Natural killer cell (primary cell): Measurements from ENCODE around the gene ADA. TPM values are rescaled to one million over a fixed set of nuclear protein-coding genes. Genes with fewer than 3 reads are reported as not detected.

ENCODE experiments used
- ATAC-seq, 3 donors: fragments of 150-1000 bp in 2 of 3; fragments of 200-7000 bp in 1 of 3; cut with Tn5 transposase; 1 replicate in 1 of 3; 2 replicates in 2 of 3; pipeline ENCODE4 v1.10.0; 2021; ENCODE audit warnings: mild to moderate bottlenecking in 2 of 3, moderate library complexity in 2 of 3
- DNase-seq, 2 donors: peaks; one replicate each; pipeline versions ENCODE4 v3.0.0 to v3.0.0-alpha.2; 2013 to 2021; ENCODE audit warnings: mixed read lengths in 1 of 2
- H3K27ac ChIP-seq: one replicate; pipeline ENCODE4 v1.5.1; 2013; ENCODE audit warnings: mild to moderate bottlenecking, low read length
- H3K27me3 ChIP-seq: one replicate; pipeline ENCODE4 v1.6.1; 2013; ENCODE audit warnings: low read length; ENCODE audit not compliant: control insufficient read depth, insufficient read depth
- H3K36me3 ChIP-seq: one replicate; pipeline ENCODE4 v1.6.1; 2013; ENCODE audit warnings: low read length; ENCODE audit not compliant: control insufficient read depth, insufficient read depth
- H3K4me1 ChIP-seq: one replicate; pipeline ENCODE4 v1.6.1; 2013; ENCODE audit warnings: low read length; ENCODE audit not compliant: control insufficient read depth, insufficient read depth
- H3K4me3 ChIP-seq: one replicate; pipeline ENCODE4 v1.5.1; 2013; ENCODE audit warnings: low read length
- H3K9me3 ChIP-seq: one replicate; pipeline ENCODE4 v1.6.1; 2013; ENCODE audit warnings: low read length; ENCODE audit not compliant: control insufficient read depth, insufficient read depth
- H3K27ac Mint-ChIP-seq, 2 donors: one replicate each; pipeline ENCODE4 v1.8.0; 2022; ENCODE audit warnings: mild to moderate bottlenecking in 2 of 2, mixed read lengths in 2 of 2, moderate library complexity in 1 of 2
- H3K27me3 Mint-ChIP-seq, 2 donors: one replicate each; pipeline ENCODE4 v1.8.0; 2022; ENCODE audit warnings: low read depth in 2 of 2, mixed read lengths in 2 of 2
- H3K36me3 Mint-ChIP-seq: one replicate; pipeline ENCODE4 v1.8.0; 2022; ENCODE audit warnings: mixed read lengths
- H3K4me1 Mint-ChIP-seq, 2 donors: one replicate each; pipeline ENCODE4 v1.8.0; 2022; ENCODE audit warnings: mixed read lengths in 2 of 2
- H3K4me3 Mint-ChIP-seq: one replicate; pipeline ENCODE4 v1.8.0; 2022; ENCODE audit warnings: mild to moderate bottlenecking, moderate library complexity, mixed read lengths
- H3K9me3 Mint-ChIP-seq, 2 donors: one replicate each; pipeline ENCODE4 v1.8.0; 2022; ENCODE audit warnings: mixed read lengths in 2 of 2
- CTCF ChIP-seq: fragments of 200-600 bp; IDR thresholded peaks from one replicate; pipeline ENCODE4 v1.8.0; 2022; ENCODE audit warnings: antibody characterized with exemption
- WGBS: methylation state at CpG from one replicate; pipeline ENCODE4 v1.1.7; 2013; ENCODE audit warnings: missing lambda C conversion rate; ENCODE audit not compliant: insufficient coverage; 5-methylcytosine and 5-hydroxymethylcytosine counted together
- intact Hi-C: fragments of 100-400 bp; cut with micrococcal nuclease; formaldehyde crosslinking; loops from one replicate; pipeline ENCODE4 v1.14.2; 2022
- total RNA-seq, 4 donors: library from RNA; stranded (reverse); fragments of 120-200 nt in 1 of 4; gene quantifications; one replicate each; pipeline versions ENCODE4 v1.2.3 to v1.2.4, GENCODE V29; 2013 to 2022

ADA gene
- total RNA-seq, 3 donors from 2014 or later (not counting 1 experiment from before 2014, with no cell fraction given): 71.7 to 94.2 (median 73.9) TPM

- WGBS: 88% methylated on average over 8 of the region's 9 CpGs
- no peak for DNase-seq
- no peaks in the 10 kb centered on the region for H3K9me3 ChIP-seq
- no peak for TF ChIP-seq CTCF
- Mint-ChIP-seq H3K4me1 (peaks cover 21 to 30% of the 10 kb centered on the region in 2 donors), H3K27me3 (no peaks in the 10 kb centered on the region), H3K4me3 (peak overlapping the region; percentile 32), H3K36me3 (no peaks in the 10 kb centered on the region), H3K9me3 (no peaks in the 10 kb centered on the region), H3K27ac (peak overlapping the region; percentile 98 to 99)
- peak overlapping the region; percentile 94 for H3K27ac ChIP-seq
- no peaks in the 10 kb centered on the region for H3K27me3 ChIP-seq
- H3K36me3 ChIP-seq: peaks cover 3% of the 10 kb centered on the region
- no peak for ATAC-seq
- peaks cover 26% of the 10 kb centered on the region for H3K4me1 ChIP-seq
- intact Hi-C loops: no loop called here
- no peak overlapping the region for H3K4me3 ChIP-seq
Observed at GRCh38 chr20:44609006-44609515, 42.4 kb downstream of the ADA start.

- no peaks in the 10 kb centered on the region for H3K9me3 ChIP-seq
- H3K4me3 Mint-ChIP-seq: no peak overlapping the region
- TF ChIP-seq CTCF: no peak
- ATAC-seq: no peak
- no peaks in the 10 kb centered on the region for H3K36me3 ChIP-seq
- 88% methylated on average over 4 of the region's 5 CpGs for WGBS
- intact Hi-C loops: no loop called here
- H3K27me3 ChIP-seq: no peaks in the 10 kb centered on the region
- DNase-seq: no peak
- H3K27ac Mint-ChIP-seq: no peak overlapping the region
- H3K4me1 Mint-ChIP-seq: peaks cover 20% of the 10 kb centered on the region in 2 donors
- no peaks in the 10 kb centered on the region for H3K36me3 Mint-ChIP-seq
- H3K4me1 ChIP-seq: peaks cover 27% of the 10 kb centered on the region
- H3K9me3 Mint-ChIP-seq: no peaks in the 10 kb centered on the region
- no peak overlapping the region for H3K4me3 ChIP-seq
- no peaks in the 10 kb centered on the region for H3K27me3 Mint-ChIP-seq
- H3K27ac ChIP-seq: no peak overlapping the region
Observed at GRCh38 chr20:44606725-44607441, 44.6 kb downstream of the ADA start.

GRCh38 chr20:44603327-44603726, 48.2 kb downstream of the ADA start:
- ATAC-seq (no peak), DNase-seq (no peak)
- Histone ChIP-seq H3K4me1 (peaks cover 20% of the 10 kb centered on the region), H3K27me3 (no peaks in the 10 kb centered on the region), H3K9me3 (no peaks in the 10 kb centered on the region), H3K36me3 (no peaks in the 10 kb centered on the region), H3K27ac (no peak overlapping the region), H3K4me3 (no peak overlapping the region)
- no peak overlapping the region for H3K27ac Mint-ChIP-seq
- peaks cover 6 to 17% of the 10 kb centered on the region in 2 donors for H3K4me1 Mint-ChIP-seq
- no peak overlapping the region for H3K4me3 Mint-ChIP-seq
- 97% methylated on average over 7 of the region's 8 CpGs for WGBS
- no peaks in the 10 kb centered on the region for H3K9me3 Mint-ChIP-seq
- no peak for TF ChIP-seq CTCF
- intact Hi-C loops: no loop called here
- H3K27me3 Mint-ChIP-seq: no peaks in the 10 kb centered on the region
- H3K36me3 Mint-ChIP-seq: no peaks in the 10 kb centered on the region
